ENCODE data around the gene IL17F.

- TF ChIP-seq ZNF274 (IDR thresholded peaks at IDR 0.05; ENCODE audit: low read depth, low read length) (no peak), SUZ12 (IDR thresholded peaks at IDR 0.05; ENCODE audit: extremely low read depth, insufficient read depth, insufficient read length) (no peak)
Measured at GRCh38 chr6:52233975-52234823, 10.1 kb downstream of the IL17F start.

Data from NT2/D1 (cell line).